GM19468 (cell line): Measurements from ENCODE around the gene KRTAP5-1.
A peak's percentile ranks its signal among the peaks of the same experiment; 100 is the strongest.
"Not testable (repeated sequence)": the region's sequence is repeated elsewhere in the genome, so short reads cannot be mapped to it uniquely, and the experiment has no call there.

Source experiments
- ATAC-seq: cut with Tn5 transposase; IDR thresholded peaks from one replicate; pipeline ENCODE4 v1.9.1; 2021; ENCODE audit warnings: mild to moderate bottlenecking, moderate library complexity, moderate number of reproducible peaks; ENCODE audit not compliant: unreplicated experiment; ENCODE audit errors: extremely low read depth

KRTAP5-1 gene

DNA sequence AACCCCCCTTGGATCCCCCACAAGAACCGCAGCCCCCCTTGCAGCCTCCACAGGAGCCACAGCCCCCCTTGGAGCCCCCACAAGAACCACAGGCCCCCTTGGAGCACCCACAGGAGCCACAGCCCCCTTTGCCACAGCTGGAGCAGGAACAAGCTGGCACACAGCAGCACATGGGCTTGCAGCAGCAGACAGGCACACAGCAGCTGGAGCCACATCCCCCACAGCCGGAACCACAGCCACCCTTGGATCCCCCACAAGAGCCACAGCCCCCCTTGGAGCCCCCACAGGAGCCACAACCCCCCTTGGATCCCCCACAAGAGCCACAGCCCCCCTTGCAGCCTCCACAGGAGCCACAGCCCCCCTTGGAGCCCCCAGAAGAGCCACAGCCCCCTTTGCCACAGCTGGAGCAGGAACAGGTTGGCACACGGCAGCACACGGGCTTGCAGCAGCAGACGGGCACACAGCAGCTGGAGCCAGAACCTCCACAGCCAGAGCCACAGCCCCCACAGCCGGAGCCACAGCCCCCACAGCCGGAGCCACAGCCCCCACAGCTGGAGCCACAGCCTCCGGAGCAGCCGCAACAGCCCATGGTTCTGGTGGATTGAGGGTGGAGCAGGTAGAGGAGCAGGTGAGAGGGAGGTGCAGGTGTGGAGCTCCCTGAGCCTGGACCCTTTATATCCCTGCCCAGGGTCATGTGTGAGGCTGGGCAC lies at the start of gene KRTAP5-1:
Gene KRTAP5-1 (minus strand): TSS at position 623 of the 710 bp plus-strand sequence. CDS start 34 bp downstream, at position 589.
- ATAC-seq, result not testable (repeated sequence)

GRCh38 chr11:1633864-1634263 lies 48.8 kb upstream of the KRTAP5-1 start:
- ATAC-seq, result no peak

GRCh38 chr11:1632053-1632714 lies 47.1 kb upstream of the KRTAP5-1 start:
- no peak for ATAC-seq

- no peak for ATAC-seq
Measured at GRCh38 chr11:1631066-1631568, 46.0 kb upstream of the KRTAP5-1 start.

- no peak for ATAC-seq
Measured at GRCh38 chr11:1630271-1630670, 45.2 kb upstream of the KRTAP5-1 start.

DNA sequence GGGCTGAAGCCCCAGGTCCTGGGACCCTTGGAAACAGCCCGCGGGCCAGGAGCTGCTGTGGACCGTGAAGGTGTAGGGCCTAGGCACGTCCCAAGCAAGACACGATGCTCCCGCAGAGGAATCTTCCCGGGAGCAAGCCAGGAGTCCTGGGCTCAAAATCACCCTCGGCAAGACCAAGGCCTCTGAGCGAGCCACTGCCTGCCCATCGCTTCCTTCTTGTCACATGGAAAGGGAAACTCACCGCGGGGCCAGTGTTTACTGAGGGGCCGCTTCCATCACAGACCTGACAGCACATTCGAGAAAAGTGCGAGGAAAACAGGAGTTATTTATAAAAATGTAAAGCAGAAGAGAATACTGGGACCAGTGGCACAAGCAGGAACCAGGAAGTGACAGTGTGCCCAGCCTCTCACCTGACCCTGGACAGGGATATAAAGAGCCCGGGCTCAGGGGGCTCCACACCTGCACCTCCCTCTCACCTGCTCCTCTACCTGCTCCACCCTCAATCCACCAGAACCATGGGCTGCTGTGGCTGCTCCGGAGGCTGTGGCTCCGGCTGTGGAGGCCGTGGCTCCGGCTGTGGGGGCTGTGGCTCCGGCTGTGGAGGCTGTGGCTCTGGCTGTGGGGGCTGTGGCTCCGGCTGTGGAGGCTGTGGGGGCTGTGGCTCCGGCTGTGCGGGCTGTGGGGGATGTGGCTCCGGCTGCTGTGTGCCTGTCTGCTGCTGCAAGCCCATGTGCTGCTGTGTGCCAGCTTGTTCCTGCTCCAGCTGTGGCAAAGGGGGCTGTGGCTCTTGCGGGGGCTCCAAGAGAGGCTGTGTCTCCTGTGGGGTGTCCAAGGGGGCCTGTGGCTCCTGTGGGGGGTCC lies 44.5 kb upstream of the KRTAP5-1 start, which contains the start of gene KRTAP5-5:
Gene KRTAP5-5 (plus strand): TSS at position 450 of the 860 bp plus-strand sequence. CDS start 66 bp downstream, at position 516.
- ATAC-seq, result no peak

GRCh38 chr11:1628506-1629325 lies 43.6 kb upstream of the KRTAP5-1 start:
- no peak for ATAC-seq

- no peak for ATAC-seq
Measured at GRCh38 chr11:1625541-1625940, 40.5 kb upstream of the KRTAP5-1 start.

GRCh38 chr11:1624621-1625020 lies 39.5 kb upstream of the KRTAP5-1 start:
- no peak for ATAC-seq

- ATAC-seq, result no peak
Measured at GRCh38 chr11:1623716-1624115, 38.6 kb upstream of the KRTAP5-1 start.

GRCh38 chr11:1622086-1622485 lies 37.0 kb upstream of the KRTAP5-1 start, which contains the start of gene KRTAP5-4:
Gene KRTAP5-4 (minus strand): TSS chr11:1622138. CDS start chr11:1622093, 45 bp downstream.
- no peak for ATAC-seq

- ATAC-seq, result no peak
Measured at GRCh38 chr11:1619449-1619848, 34.4 kb upstream of the KRTAP5-1 start.

DNA sequence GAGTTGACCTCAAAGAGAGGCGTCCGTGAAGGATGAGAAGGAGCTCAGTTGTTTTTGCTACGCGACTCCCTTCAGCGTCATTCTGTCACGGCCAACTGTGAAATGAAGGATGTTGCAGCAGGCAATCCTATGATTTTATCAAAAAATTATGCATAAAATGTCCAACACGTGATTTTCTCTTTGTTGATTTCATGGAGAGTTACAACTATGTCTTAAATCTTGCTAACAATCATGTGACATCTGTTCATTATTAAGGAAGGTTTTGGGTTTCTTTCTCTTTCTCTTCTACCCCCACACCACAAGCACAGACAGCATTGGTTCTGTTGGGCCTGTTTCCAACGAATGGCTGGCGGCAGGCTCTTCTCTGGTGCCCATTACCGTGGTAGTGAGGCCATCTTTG lies 33.1 kb upstream of the KRTAP5-1 start:
- ATAC-seq, result no peak

DNA sequence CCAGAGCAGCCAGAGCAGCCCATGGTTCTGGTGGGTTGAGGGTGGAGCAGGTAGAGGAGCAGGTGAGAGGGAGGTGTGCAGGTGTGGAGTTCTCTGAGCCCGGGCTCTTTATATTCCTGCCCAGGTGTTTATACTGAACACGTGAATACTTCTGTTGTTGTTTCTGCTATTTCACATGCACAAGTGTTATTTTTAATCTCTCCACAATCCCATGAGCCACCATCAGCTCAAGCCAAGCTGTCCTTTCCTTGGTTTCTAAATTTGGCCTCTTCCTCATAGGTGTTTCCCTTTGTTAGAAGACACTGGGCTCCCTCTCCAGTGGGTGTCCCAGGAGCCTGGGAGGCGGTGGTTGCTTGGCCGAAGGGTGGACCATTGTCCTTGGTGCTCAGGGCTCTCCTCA lies 23.3 kb upstream of the KRTAP5-1 start, which contains the start of gene KRTAP5-3:
Gene KRTAP5-3 (minus strand): TSS at position 101 of the 400 bp plus-strand sequence. CDS start 78 bp downstream, at position 23.
- ATAC-seq, result no peak

GRCh38 chr11:1607901-1608300 lies 22.8 kb upstream of the KRTAP5-1 start:
- ATAC-seq, result not testable (repeated sequence)

- ATAC-seq, result not testable (repeated sequence)
Measured at GRCh38 chr11:1607156-1607845, 22.2 kb upstream of the KRTAP5-1 start.

DNA sequence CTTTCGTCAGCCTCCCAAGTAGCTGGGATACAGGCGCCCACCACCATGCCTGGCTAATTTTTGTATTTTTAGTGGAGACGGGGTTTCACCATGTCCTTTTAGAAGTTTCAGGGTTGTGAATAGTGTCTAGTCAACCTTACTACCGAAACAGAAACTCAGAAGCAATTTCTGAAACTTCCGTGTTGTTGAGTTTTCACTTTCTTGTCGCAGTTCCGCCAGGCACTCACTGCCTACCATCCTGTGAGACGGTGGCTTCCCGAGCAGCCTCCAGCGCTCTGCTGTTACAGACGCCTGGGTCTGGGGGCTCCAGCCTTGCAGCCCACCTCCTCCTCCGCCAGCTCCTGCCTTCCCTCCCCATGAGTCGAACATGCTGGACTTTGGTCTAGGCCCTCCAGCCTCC lies 20.8 kb upstream of the KRTAP5-1 start:
- ATAC-seq, result peak; percentile 68

- no peak for ATAC-seq
Measured at GRCh38 chr11:1604711-1605110, 19.6 kb upstream of the KRTAP5-1 start.

- no peak for ATAC-seq
Measured at GRCh38 chr11:1604181-1604580, 19.1 kb upstream of the KRTAP5-1 start.
